ENCODE data around the gene RELL1.

RELL1 gene

GRCh38 chr4:37591349-37591748 lies 94.8 kb downstream of the RELL1 start:
- H3K4me1 Mint-ChIP-seq (ENCODE audit: low read depth): no peaks in the 10 kb centered on the region
- H3K36me3 Mint-ChIP-seq: peaks cover 4% of the 10 kb centered on the region
- no peak overlapping the region for H3K4me3 Mint-ChIP-seq
- H3K9me3 Mint-ChIP-seq (ENCODE audit: low read depth): no peaks in the 10 kb centered on the region
- H3K27ac Mint-ChIP-seq: no peak overlapping the region
- H3K27me3 Mint-ChIP-seq: no peaks in the 10 kb centered on the region

- Mint-ChIP-seq H3K4me1 (ENCODE audit: low read depth) (no peaks in the 10 kb centered on the region), H3K9me3 (ENCODE audit: low read depth) (no peaks in the 10 kb centered on the region), H3K36me3 (peaks cover 8% of the 10 kb centered on the region), H3K27ac (no peak overlapping the region), H3K4me3 (no peak overlapping the region), H3K27me3 (no peaks in the 10 kb centered on the region)
Measured at GRCh38 chr4:37590016-37590415, 96.2 kb downstream of the RELL1 start.

DNA sequence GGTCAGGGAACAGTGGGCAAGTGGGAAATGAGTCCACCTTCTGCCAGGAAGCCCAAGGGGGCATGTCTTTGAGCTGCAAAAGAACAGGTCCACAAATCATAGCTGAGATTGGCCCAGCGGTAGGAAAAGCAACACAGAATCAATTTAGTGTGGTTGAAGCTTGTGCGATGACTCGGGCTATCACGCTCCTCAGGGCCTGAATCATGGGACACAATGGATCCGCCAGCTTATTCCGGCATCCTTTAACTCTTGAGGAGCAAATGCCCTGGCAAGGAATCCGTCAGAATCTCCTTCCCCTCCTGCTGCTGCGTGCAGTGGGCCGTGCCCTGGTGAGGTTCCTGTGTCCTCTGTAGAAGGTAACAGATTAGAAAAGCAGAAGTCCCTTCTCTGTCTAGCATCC lies 98.0 kb downstream of the RELL1 start:
- Mint-ChIP-seq H3K36me3 (peaks cover 16% of the 10 kb centered on the region), H3K4me1 (ENCODE audit: low read depth) (peaks cover 8% of the 10 kb centered on the region), H3K27ac (no peak overlapping the region), H3K9me3 (ENCODE audit: low read depth) (no peaks in the 10 kb centered on the region), H3K4me3 (no peak overlapping the region), H3K27me3 (peaks cover 13% of the 10 kb centered on the region)

DNA sequence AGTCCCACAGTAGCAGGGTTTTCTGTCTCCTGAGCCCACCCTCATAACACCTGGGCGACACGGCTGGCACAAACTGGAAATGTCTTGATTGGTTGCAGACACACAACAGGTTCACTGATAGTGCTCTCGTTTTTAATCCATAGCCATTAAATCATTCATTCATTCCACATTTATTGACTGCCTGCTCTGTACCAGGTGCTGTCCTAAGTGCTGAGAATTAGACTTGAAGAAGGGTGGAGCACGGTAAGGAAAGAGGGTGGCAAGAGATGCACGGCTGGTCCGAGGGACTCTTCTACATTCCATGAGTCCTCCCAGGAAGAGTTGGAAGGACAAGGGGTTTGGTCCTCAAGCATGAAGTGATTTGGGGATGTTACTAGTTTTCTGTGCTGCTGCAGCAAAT lies 100.0 kb downstream of the RELL1 start:
- Mint-ChIP-seq H3K4me1 (ENCODE audit: low read depth) (peaks cover 8% of the 10 kb centered on the region), H3K27ac (no peak overlapping the region), H3K9me3 (ENCODE audit: low read depth) (peaks cover 7% of the 10 kb centered on the region), H3K4me3 (no peak overlapping the region), H3K27me3 (peaks cover 17% of the 10 kb centered on the region), H3K36me3 (peaks cover 20% of the 10 kb centered on the region)

- Mint-ChIP-seq H3K4me3 (no peak overlapping the region), H3K27me3 (peaks cover 20% of the 10 kb centered on the region), H3K4me1 (ENCODE audit: low read depth) (peaks cover 8% of the 10 kb centered on the region), H3K27ac (no peak overlapping the region), H3K9me3 (ENCODE audit: low read depth) (peaks cover 13% of the 10 kb centered on the region), H3K36me3 (peaks cover 24% of the 10 kb centered on the region)
Measured at GRCh38 chr4:37584493-37585060, 101.6 kb downstream of the RELL1 start.

GRCh38 chr4:37584071-37584470 lies 102.1 kb downstream of the RELL1 start:
- Mint-ChIP-seq H3K27ac (no peak overlapping the region), H3K36me3 (peaks cover 25% of the 10 kb centered on the region), H3K27me3 (peaks cover 20% of the 10 kb centered on the region), H3K9me3 (ENCODE audit: low read depth) (peaks cover 18% of the 10 kb centered on the region), H3K4me3 (no peak overlapping the region), H3K4me1 (ENCODE audit: low read depth) (peaks cover 8% of the 10 kb centered on the region)

DNA sequence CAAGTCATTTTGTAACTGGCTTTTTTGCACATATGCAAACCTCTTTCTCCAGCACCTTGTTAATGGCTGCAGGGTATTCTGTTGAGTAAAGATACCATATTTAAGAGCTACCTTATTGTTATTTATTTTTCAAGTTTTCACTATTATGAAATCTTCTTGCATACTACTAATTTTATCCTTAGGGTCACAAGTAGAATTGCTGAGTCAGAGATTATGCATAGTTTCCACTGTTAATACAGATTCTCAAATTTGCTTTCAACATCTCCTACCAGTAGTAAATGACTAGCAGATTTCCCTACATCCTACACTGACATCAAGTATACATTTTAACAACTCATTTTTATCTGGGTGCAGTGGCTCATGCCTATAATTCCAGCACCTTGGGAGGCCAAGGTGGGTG lies 112.6 kb downstream of the RELL1 start:
- H3K4me1 Mint-ChIP-seq (ENCODE audit: low read depth): no peaks in the 10 kb centered on the region
- H3K36me3 Mint-ChIP-seq: peaks cover 6% of the 10 kb centered on the region
- peaks cover 8% of the 10 kb centered on the region for H3K9me3 Mint-ChIP-seq (ENCODE audit: low read depth)
- no peak overlapping the region for H3K27ac Mint-ChIP-seq
- H3K4me3 Mint-ChIP-seq: no peak overlapping the region
- peaks cover 2% of the 10 kb centered on the region for H3K27me3 Mint-ChIP-seq

DNA sequence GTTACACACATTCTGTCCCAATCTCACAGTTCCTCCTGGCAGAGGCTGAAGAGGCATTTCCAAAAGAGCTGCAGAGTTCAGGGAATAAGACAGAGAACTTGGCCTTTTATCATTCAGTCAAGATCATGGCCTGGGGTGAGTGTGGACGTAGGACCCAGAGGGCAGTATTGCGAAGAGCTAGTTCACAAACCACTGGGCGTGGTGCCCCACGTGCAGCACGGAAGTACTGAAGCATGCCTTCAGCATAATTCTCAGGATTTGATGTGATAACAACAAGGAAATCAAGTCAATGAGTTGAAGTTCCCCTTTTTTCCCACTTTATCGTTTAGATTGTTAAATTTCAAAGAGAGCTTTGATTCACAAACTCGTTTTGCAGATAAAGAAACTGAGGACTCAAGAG lies 117.7 kb downstream of the RELL1 start:
- H3K4me1 Mint-ChIP-seq (ENCODE audit: low read depth): no peaks in the 10 kb centered on the region
- no peaks in the 10 kb centered on the region for H3K27me3 Mint-ChIP-seq
- no peaks in the 10 kb centered on the region for H3K9me3 Mint-ChIP-seq (ENCODE audit: low read depth)
- H3K36me3 Mint-ChIP-seq: no peaks in the 10 kb centered on the region
- no peak overlapping the region for H3K27ac Mint-ChIP-seq
- no peak overlapping the region for H3K4me3 Mint-ChIP-seq

DNA sequence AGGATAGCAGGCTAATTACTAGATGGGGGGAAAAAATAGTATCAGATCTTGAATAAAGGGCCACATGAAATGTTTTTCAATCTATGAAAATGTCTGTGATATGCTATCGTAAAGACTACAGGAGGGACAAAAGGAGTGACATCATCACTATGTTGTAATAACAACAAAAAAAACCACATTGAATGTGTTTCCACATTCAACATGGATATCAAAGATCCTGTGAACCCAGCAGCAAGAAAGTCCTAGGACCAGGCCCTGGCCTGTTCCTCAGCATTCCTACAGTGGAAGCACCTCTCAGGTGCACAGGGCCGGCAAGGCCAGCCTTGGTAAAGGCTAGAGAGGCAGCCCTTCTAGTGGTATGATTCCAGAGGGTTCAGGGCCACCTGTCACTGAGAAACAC lies 118.3 kb downstream of the RELL1 start:
- Mint-ChIP-seq H3K27ac (no peak overlapping the region), H3K36me3 (no peaks in the 10 kb centered on the region), H3K4me3 (no peak overlapping the region)

GRCh38 chr4:37562592-37562991 lies 123.6 kb downstream of the RELL1 start:
- Mint-ChIP-seq H3K36me3 (peaks cover 3% of the 10 kb centered on the region), H3K27ac (no peak overlapping the region), H3K9me3 (ENCODE audit: low read depth) (no peaks in the 10 kb centered on the region), H3K4me3 (no peak overlapping the region), H3K4me1 (ENCODE audit: low read depth) (no peaks in the 10 kb centered on the region), H3K27me3 (no peaks in the 10 kb centered on the region)

More for the DNA sequence above, 118.3 kb downstream of the RELL1 start:
- Mint-ChIP-seq H3K4me1 (ENCODE audit: low read depth) (no peaks in the 10 kb centered on the region), H3K27me3 (no peaks in the 10 kb centered on the region), H3K9me3 (ENCODE audit: low read depth) (no peaks in the 10 kb centered on the region)

GRCh38 chr4:37561803-37562207 lies 124.4 kb downstream of the RELL1 start:
- no peaks in the 10 kb centered on the region for H3K9me3 Mint-ChIP-seq (ENCODE audit: low read depth)
- H3K4me3 Mint-ChIP-seq: no peak overlapping the region
- no peak overlapping the region for H3K27ac Mint-ChIP-seq
- no peaks in the 10 kb centered on the region for H3K27me3 Mint-ChIP-seq
- H3K36me3 Mint-ChIP-seq: peaks cover 3% of the 10 kb centered on the region
- H3K4me1 Mint-ChIP-seq (ENCODE audit: low read depth): no peaks in the 10 kb centered on the region

- H3K36me3 Mint-ChIP-seq: peaks cover 3% of the 10 kb centered on the region
- no peaks in the 10 kb centered on the region for H3K9me3 Mint-ChIP-seq (ENCODE audit: low read depth)
- H3K27ac Mint-ChIP-seq: no peak overlapping the region
- H3K4me1 Mint-ChIP-seq (ENCODE audit: low read depth): no peaks in the 10 kb centered on the region
- H3K4me3 Mint-ChIP-seq: no peak overlapping the region
- no peaks in the 10 kb centered on the region for H3K27me3 Mint-ChIP-seq
Measured at GRCh38 chr4:37561196-37561802, 124.9 kb downstream of the RELL1 start.
